Umbilical cord (tissue), 2 donors: ENCODE results near the gene TGFBRAP1. TPM values are rescaled to one million over a fixed set of nuclear protein-coding genes. Genes with fewer than 3 reads are reported as not detected.
"Not testable (repeated sequence)": the region's sequence is repeated elsewhere in the genome, so short reads cannot be mapped to it uniquely, and the experiment has no call there.

Experiments
- DNase-seq: peaks from one replicate; pipeline ENCODE4 v3.0.0-alpha.2; 2015; ENCODE audit warnings: low spot score
- total RNA-seq: library from RNA; depleted of rRNA; stranded (reverse); fragments of >200 nt; gene quantifications from one replicate; pipeline ENCODE4 v1.2.3, GENCODE V29; 2014; ENCODE audit warnings: low replicate concordance; ENCODE audit not compliant: insufficient read depth

The TGFBRAP1 gene
- total RNA-seq, 1 donor from 2014 or later, result 20.5 TPM

DNA sequence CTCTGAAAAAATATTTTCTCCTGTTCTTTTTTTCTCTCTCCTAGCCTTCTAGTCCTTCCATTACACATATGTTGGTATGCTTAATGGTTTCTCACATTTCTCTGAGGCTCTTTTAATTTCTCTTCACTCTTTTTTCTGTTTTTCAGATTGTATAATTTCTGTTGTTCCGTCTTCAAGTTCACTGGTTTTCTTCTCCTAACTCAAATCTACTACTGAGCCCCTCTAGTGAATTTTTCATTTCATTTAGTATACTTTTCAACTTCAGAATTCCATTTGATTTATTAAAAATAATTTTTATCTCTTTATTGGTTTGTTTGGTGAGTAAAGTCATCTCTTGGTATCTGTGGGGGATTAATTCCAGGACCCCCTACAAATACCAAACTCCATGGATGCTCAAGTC lies 27.6 kb upstream of the TGFBRAP1 start:
- DNase-seq, result no peak

DNA sequence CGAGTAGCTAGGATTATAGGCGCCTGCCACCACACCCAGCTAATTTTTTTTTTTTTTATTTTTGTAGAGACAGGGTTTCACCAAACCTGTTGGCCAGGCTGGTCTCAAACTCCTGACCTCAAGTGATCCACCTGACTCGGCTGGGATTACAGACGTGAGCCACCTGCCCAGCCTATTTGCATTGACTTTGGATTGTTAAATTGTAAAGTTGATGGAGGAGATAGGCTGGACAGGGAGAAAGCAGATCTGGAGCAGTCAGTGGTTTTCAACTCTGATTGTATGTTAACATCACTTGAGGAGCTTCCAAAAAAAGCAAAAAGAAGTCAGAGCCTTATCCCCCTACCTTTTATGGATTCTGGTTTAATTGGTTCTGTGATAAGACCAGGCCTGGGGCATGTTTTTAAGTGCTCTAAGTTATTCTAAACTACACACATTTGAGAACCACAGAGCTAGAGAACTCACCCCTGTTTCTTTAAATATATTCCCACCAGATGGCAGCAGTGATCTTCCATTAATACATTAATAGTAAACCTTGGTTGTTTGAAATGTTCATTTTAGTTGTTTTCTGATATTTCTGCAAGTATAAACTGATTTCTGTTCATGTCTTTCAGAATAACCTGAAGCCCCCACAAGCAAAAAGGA lies 15.3 kb upstream of the TGFBRAP1 start:
- peak; percentile 48 for DNase-seq

DNA sequence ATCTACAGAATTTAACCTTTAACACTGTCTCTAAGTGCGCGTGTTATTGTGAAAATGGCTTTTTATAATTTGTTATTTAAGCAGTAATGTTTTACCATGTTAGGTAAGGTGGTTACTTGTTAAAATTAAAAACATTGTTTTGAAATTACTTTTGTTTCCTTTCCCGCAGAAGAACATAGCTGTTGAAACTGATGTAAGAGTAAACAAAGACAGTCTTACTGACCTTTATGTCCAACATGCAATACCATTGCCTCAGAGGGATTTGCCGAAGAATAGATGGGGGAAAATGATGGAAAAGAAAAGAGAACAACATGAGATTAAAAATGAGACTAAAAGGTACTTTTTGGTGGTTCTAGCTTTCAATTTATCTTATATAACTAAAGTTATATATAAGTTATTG lies 9.9 kb upstream of the TGFBRAP1 start:
- no peak for DNase-seq

DNA sequence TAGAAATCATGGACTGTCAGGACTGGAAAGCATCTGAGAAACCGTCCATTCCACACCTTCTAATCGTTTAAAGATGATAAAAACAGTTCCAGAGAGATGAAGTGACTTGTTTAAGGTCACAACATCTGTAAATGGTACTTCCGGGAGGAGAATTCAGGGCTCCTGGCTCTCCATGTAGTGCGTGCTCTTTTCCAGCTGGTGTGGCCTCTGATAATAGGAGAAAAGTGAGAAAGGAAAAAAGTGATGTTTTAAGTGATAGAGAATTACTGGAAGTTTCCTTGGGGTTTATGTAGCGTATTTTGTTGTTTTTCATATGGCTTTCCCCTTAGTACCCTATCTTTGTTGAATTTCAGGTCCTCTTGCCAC lies 8.5 kb upstream of the TGFBRAP1 start:
- no peak for DNase-seq

DNA sequence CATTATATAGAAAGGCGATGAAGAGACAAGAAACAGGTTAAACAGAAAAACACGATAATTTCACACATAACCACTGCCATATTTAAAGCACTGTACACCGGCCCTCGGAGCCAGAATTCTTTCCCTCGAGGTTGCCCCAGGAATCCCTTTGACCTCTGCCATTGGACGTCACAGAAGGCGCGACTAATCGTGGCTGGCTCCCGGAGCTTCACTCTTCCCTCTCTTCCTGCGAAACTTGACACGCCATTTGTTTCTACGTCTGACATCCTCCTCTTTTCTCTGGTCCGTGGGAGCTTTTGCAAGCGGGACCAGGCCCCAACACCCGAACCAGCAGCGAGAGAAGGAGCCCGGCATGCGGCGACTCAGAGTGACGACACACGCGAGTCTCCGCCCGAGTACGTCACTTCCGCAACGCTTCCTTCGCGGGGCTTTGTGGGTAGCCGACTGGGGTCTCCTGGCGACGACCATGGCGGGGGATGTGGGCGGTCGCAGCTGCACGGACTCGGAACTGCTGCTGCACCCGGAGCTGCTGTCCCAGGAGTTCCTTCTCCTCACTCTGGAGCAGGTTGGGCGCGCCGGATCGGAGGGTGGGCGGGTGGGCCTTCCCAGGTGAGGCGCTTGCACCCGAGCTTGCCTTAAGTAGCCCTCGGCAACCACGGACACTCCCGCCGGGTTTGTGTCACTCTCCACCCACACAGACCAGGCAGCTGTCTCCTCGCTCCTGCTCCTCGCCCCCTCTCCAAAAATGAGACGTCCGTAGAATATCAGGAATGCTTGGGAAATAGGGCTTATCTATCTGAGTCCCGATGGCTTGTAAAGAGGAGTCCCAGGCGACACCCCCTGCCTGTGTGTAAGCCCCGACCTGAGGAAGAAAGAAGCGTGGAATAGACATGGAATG lies 7.8 kb upstream of the TGFBRAP1 start, which contains the start of gene C2orf49:
Gene C2orf49 (plus strand): TSS at position 419 of the 898 bp plus-strand sequence. CDS start 48 bp downstream, at position 467.
- DNase-seq, result peak; percentile 93

DNA sequence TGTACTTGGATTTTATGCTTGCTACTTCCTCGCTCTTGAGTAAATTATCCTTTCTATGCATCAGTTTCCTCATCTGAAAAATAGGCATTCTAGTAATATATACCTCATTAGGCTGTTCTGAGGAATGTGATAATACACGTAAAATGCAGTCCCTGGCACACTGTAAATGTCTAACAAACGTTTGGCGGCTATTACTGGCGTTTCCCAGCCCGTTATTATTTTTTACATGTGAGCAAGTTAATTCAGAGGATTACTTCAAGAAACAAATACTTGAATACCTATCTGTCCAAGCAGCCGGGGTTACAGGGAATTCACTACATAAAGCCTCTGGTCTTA lies 7.2 kb upstream of the TGFBRAP1 start:
- no peak for DNase-seq

DNA sequence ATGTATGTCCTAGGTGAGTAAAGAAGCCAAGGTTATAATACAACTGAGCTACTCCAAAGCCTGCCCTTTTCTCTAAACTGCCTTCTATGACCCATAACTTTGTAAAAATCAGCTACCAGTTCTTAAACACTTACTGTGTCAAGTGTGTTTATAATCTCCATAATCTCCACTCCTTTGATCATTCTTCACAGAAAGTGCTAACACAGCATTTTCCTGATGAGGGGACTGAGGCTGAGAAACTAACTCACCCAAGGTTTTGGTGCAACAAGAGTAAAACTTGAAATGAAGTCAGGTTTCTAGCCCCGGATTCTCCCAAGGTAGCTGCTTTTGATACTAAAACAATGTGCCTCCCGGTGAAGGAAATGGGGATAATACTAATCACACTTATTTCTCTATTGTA lies 5.9 kb upstream of the TGFBRAP1 start:
- no peak for DNase-seq

DNA sequence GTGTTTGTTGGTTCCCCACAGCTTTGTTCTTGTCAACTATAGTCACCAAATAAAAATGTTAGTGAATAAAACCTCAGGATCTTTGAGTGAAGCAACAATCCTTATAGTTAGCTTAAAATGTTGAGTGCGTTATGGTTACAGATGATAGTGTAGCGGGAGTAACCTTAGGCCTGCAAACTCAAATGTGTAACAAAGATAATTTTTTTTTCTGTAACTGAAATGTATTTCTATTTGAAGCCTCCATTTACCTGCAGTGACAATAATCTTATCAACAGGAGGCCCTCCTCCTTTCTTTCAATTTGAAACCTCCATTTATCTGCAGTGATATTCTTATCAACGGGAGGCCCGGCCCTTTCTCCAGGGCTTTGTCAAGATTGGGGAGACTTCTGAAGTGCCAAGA lies 4.7 kb upstream of the TGFBRAP1 start:
- no peak for DNase-seq

DNA sequence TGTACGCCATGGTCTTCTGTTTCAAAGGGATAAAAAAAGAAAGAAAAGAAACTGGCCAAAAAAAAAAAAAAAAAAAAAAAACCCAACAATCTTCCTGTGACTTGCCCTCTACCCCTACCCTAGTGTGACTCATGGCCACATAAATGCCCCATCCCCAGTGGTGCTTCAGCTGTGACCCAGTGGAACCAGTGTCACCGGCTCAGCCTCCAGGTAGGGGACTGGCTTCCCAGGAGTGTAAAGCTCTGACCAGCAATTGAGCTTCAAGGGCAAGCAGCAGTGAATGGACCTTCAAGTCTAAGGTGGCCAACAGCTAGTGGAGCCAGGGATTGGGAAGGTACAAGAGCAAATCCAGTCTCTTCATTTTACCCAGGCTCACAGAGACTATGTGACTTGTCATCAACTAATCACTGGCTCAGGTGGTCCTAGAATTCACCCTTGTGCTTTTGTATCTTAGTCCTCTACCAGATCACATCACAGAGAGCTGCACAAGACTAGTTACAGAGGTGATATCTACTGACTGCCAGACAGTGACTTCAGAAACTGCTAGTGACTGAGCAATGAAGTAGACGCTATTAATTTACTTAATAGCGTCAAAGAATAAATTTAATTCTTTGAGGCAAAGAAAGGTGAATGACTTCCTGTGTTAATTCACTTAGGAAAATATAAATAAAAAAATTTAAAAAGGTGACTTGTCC lies 1.3 kb upstream of the TGFBRAP1 start:
- no peak for DNase-seq

DNA sequence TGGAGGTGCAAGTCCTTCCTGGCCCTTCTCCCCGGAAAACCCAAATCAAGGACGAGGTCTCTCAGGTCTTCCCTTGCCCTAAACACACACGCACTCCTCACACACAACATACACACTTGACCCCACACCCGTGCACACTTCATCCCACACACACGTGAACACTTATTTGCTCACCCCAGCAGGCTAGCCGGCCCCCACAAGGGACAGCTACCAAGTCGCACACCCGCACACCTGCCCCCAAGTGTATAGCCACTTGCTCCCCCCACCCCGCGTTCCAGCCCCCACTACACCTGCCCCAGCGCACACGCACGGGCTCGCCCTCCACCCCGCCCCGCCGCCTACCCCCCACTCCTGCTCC lies 359 bp downstream of the TGFBRAP1 start:
- DNase-seq, result no peak

DNA sequence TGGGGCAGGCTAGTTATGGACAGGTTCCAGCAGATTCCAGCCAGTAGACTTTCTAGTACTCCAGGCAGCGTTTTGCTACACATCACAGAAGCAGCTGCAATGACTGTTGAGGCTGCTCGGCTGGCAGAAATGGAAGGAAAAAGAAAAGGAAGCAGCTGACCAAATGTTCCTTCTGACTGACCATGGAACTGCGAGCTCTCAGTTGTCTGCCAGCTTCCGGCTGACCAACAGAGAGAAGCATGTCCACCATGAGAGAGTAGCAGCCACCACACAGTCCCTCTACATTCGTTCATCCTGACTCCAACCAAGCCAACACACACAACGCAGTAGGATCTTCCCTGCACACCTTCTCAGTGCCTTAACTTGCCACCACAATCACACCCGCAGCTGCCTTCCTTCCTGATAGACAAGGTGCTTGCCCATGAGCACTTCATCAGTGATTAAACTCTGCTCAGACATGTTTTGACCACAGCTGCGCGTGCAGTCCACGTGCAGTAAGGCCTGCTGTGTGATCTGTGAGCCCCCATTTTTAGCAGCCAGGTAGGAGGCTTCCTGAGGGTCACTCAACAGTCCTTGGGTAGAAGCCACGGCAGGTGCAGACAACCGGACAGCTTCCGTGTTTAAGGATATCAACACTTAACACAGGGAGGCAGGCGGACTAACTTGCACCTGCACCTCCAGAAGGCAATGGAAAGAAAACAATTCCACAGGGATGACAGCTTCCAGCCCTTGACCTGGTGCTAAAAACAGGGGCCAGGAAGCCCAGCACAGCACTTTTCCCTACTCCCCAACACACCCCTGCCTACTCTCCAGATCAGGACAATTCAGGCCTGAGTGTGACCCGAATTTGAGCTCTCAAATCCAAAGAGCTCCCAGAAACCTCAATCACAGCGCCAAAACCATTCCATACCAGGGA lies 996 bp downstream of the TGFBRAP1 start:
- DNase-seq, result peak; percentile 25

DNA sequence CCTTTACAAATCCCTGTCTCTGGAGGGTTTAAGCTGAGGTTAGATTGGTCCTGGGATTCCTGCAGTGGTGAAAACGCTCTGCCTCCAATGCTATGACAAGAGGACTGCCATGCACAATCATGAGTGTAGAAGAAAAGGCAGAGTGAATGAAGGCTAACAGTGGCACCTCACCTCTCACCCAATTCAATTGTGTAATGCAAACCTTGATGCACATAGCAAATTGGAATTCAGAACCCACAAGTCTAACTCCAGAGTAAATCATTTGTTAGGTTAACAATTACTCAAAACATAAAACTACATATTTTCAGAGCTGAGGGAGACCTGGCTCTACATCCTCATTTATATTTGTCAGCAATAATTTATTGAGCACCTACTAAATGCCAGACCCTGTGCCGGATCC lies 1.8 kb downstream of the TGFBRAP1 start:
- DNase-seq, result no peak

DNA sequence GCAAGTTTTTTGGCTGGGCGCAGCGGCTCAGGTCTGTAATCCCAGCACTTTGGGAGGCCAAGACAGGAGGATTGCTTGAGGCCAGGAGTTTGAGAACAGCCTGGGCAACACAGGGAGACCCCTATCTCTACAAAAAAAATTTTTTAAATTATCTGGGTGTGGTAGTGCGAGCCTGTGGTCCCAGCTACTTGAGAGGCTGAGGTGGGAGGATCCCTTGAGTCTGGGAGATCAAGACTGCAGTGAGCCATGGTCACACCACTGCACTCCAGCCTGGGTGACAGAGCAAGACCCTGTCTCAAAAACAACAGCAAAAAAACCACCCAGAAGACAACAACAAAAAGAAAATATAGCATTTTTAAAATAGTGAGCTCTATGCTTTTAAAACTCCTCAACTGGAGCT lies 2.3 kb downstream of the TGFBRAP1 start:
- DNase-seq, result not testable (repeated sequence)

DNA sequence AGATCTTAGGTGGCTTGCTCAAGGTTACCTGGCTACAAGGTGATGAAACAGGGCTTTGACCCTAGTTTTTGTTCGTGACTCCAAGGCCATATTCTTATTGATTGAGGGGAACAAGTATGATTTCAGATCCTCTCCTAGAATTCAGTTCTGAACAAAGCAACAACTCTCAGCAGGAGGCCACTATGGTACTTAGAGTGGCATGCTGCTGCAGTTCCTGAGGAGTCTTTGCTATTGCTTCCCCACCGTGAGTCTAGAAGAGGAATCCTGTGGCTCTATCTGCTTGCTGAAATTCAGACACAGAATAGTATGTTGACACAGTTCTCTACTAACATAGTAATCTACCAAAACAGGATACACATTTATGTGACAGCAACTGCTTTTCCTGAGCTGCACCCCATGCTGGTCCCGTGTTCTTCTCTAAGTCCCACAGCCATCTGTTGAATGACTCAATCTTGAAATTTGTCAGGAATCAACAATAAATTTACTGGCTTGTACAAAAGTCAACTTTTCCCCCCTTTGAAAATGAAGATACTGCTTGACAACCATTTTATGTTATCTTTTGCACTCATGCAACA lies 4.1 kb downstream of the TGFBRAP1 start:
- peak; percentile 52 for DNase-seq

DNA sequence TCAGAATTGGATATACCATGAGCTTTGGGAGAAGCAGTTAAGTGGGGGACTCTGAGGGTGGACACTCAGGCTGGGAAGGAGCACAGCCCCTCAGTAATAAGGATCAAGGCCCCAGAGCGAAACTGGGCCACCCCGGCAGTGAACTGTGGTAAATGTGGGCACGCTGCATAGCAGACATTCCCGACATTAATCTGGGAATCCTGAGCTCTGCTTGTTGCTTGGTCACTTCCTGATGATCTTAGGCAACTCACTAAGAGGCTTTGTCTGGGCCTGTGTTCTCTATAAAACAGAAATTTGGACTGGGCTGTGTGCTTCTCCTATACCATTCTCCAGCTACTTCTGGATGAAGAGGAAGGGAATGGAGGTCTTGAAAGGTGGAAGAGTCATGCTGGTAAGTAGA lies 4.8 kb downstream of the TGFBRAP1 start:
- peak; percentile 72 for DNase-seq

DNA sequence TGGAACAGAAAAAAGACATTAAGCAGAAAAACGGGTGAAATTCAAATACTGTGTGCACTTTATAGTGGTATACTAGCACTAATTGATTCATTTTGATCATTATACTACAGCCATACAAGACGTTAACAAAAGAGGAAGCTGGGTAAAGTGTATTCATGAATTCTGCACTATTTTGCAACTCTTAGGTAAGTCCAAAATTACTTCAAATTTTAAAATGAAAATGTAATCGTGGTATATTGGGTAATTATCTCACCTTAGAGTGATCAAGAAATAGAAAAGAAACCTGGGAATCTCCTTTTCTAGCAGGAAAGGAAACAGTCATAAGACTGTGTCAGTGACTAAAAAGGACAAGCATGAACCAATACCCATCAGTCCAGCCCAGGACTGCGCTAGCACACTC lies 5.4 kb downstream of the TGFBRAP1 start:
- DNase-seq, result no peak

DNA sequence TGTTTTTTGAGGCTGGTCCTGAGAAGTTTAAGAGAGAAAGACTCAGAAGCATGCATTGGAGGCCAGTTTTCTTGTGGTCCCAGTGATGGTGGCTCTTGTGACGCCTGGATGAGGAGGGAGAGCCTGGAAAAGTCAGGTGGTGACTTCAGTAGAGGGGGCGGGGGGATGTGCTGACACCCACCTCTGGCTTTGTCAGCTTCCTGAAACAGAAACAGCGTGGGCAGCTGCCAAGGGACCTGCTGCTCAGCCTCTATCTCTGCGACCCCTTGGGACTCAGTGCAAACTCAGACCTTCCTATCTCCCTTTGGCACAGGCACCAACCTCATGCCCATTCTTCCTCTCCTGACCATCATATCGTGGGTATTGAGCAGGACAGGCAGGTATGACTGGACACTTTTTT lies 6.4 kb downstream of the TGFBRAP1 start:
- no peak for DNase-seq

DNA sequence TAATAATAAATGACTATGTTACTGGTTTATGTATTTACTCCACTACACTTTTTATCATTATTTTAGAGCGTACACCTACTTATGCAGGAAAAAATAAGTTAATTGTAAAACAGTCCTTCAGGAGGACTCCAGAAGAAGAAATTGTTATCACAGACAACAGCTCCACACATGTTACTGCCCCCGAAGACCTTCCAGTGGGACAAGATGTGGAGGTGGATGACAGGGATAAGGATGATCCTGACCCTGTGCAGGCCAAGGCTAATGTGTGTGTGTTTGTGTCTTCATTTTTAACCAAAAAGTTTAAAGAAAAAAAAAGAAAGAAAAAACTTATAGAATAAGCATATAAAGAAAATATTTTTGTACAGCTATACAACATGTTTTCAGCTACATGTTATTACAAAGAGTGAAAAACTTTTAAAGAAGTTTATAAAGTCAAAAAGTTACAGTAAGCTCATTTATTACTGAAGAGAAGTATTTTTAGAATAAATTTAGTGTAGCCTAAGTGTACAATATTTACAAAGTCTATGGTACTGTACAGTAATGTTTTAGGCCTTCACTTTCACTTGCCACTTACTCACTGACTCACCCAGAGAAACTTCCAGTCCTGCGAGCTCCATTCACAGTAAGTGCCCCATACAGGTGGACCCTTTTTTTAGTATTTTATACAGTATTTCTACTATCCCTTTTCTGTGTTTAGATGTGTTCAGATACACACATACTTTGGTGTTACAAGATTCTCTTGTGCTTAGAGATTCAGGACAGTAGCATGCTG lies 7.5 kb downstream of the TGFBRAP1 start:
- DNase-seq, result no peak

DNA sequence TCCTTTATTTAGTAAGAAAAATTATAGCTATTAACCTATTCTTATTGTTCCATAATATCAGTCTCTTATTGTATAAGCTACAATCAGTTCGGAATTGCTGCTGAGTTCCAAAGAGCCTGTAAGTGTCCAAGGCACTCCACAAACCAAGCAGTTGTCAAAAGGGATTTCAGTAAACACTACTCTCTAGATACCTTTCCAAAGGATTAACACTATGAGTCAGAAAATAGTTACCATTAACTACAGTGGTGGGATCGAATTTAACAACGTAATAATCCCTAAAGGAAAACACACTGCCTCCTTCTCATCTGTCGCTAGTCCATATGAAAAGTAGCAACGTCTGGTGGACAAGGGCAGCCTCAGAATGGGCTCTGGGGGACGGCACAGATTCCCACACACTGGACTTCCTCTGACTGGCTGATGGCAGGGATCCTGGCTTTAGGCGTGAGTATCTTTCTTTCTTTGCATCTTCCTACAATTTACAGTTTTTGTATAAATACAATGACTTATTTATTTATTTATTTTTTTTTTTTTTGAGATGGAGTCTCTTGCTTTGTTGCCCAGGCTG lies 8.8 kb downstream of the TGFBRAP1 start:
- no peak for DNase-seq

DNA sequence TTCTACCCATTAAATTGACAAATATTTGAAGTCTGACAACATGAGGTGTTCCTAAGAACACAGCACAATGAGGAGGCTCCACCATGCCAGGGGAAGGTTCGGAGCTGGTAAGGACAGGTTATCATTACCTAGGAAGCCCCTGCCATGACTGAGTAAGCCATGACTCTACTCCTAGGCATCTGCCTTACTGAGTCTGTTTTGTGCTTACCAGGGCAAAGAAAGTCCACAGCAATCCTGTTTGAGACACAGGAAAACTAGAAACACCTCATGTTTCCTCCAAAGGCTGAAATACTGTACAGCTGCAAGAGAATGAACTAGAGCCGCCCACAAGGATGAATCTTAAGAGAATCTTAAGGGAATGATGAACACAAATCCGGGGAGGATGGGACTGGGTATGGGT lies 11.6 kb downstream of the TGFBRAP1 start:
- no peak for DNase-seq
